ENCODE measurements around the gene TFF2.

Gene TFF2

GRCh38 chr21:42311816-42312625 lies 38.8 kb downstream of the TFF2 start:
- peaks cover 23% of the 10 kb centered on the region for H3K27me3 Mint-ChIP-seq (ENCODE audit: low read depth, poor library complexity)
- TF ChIP-seq CTCF (IDR thresholded peaks at IDR 0.05), result no peak
- H3K4me1 Mint-ChIP-seq, result peaks cover 53% of the 10 kb centered on the region
- H3K9me3 Mint-ChIP-seq, result no peaks in the 10 kb centered on the region
- no peaks in the 10 kb centered on the region for H3K36me3 Mint-ChIP-seq (ENCODE audit: low read depth)
- DNase-seq, result no peak
- no peak overlapping the region for H3K27ac Mint-ChIP-seq
- H3K4me3 Mint-ChIP-seq, result no peak overlapping the region

GRCh38 chr21:42311160-42311559 lies 39.6 kb downstream of the TFF2 start:
- Mint-ChIP-seq H3K27me3 (ENCODE audit: low read depth, poor library complexity) (peaks cover 23% of the 10 kb centered on the region), H3K4me1 (peaks cover 44% of the 10 kb centered on the region), H3K9me3 (no peaks in the 10 kb centered on the region), H3K4me3 (no peak overlapping the region), H3K36me3 (ENCODE audit: low read depth) (no peaks in the 10 kb centered on the region), H3K27ac (no peak overlapping the region)
- no peak for DNase-seq
- TF ChIP-seq CTCF (IDR thresholded peaks at IDR 0.05), result no peak

GRCh38 chr21:42310411-42311001 lies 40.3 kb downstream of the TFF2 start:
- no peak overlapping the region for H3K4me3 Mint-ChIP-seq
- no peak overlapping the region for H3K27ac Mint-ChIP-seq
- no peaks in the 10 kb centered on the region for H3K9me3 Mint-ChIP-seq
- TF ChIP-seq CTCF (IDR thresholded peaks at IDR 0.05), result no peak
- no peak for DNase-seq
- peaks cover 23% of the 10 kb centered on the region for H3K27me3 Mint-ChIP-seq (ENCODE audit: low read depth, poor library complexity)
- no peaks in the 10 kb centered on the region for H3K36me3 Mint-ChIP-seq (ENCODE audit: low read depth)
- H3K4me1 Mint-ChIP-seq, result peaks cover 38% of the 10 kb centered on the region

GRCh38 chr21:42309753-42310213 lies 41.0 kb downstream of the TFF2 start:
- peak overlapping the region; percentile 63 for H3K4me3 Mint-ChIP-seq
- no peaks in the 10 kb centered on the region for H3K36me3 Mint-ChIP-seq (ENCODE audit: low read depth)

GRCh38 chr21:42308914-42309752 lies 41.7 kb downstream of the TFF2 start:
- no peak overlapping the region for H3K4me3 Mint-ChIP-seq
- no peak overlapping the region for H3K27ac Mint-ChIP-seq
- DNase-seq, result no peak
- TF ChIP-seq CTCF (IDR thresholded peaks at IDR 0.05), result no peak
- H3K36me3 Mint-ChIP-seq (ENCODE audit: low read depth), result no peaks in the 10 kb centered on the region
- no peaks in the 10 kb centered on the region for H3K9me3 Mint-ChIP-seq
- H3K27me3 Mint-ChIP-seq (ENCODE audit: low read depth, poor library complexity), result peaks cover 21% of the 10 kb centered on the region
- H3K4me1 Mint-ChIP-seq, result peaks cover 29% of the 10 kb centered on the region

More at GRCh38 chr21:42309753-42310213, 41.0 kb downstream of the TFF2 start:
- Mint-ChIP-seq H3K9me3 (no peaks in the 10 kb centered on the region), H3K4me1 (peaks cover 30% of the 10 kb centered on the region), H3K27ac (no peak overlapping the region), H3K27me3 (ENCODE audit: low read depth, poor library complexity) (peaks cover 18% of the 10 kb centered on the region)
- TF ChIP-seq CTCF (IDR thresholded peaks at IDR 0.05), result peak; percentile 77
- peak; percentile 90 for DNase-seq
